GM10266 (cell line): ENCODE data around the gene PCGF2.
A peak's percentile ranks its signal among the peaks of the same experiment; 100 is the strongest.

Experiments used
- DNase-seq: peaks from one replicate; pipeline ENCODE4 v3.0.0; 2012; ENCODE audit errors: extremely low spot score
- TF ChIP-seq, protein P1 (sequence below): IDR thresholded peaks from 2 replicates; pipeline ENCODE4 v1.5.1; 2012; ENCODE audit warnings: mild to moderate bottlenecking, low read depth; ENCODE audit not compliant: control insufficient read depth, insufficient read depth; ENCODE audit errors: missing control alignments

PCGF2 gene

GRCh38 chr17:38751144-38751807 is 3.1 kb upstream of the PCGF2 start:
- TF ChIP-seq, protein P1, sequence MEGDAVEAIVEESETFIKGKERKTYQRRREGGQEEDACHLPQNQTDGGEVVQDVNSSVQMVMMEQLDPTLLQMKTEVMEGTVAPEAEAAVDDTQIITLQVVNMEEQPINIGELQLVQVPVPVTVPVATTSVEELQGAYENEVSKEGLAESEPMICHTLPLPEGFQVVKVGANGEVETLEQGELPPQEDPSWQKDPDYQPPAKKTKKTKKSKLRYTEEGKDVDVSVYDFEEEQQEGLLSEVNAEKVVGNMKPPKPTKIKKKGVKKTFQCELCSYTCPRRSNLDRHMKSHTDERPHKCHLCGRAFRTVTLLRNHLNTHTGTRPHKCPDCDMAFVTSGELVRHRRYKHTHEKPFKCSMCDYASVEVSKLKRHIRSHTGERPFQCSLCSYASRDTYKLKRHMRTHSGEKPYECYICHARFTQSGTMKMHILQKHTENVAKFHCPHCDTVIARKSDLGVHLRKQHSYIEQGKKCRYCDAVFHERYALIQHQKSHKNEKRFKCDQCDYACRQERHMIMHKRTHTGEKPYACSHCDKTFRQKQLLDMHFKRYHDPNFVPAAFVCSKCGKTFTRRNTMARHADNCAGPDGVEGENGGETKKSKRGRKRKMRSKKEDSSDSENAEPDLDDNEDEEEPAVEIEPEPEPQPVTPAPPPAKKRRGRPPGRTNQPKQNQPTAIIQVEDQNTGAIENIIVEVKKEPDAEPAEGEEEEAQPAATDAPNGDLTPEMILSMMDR, result no peak
- no peak for DNase-seq

- TF ChIP-seq, protein P1, result no peak
- no peak for DNase-seq
Observed at GRCh38 chr17:38750312-38751121, 2.4 kb upstream of the PCGF2 start.

DNA sequence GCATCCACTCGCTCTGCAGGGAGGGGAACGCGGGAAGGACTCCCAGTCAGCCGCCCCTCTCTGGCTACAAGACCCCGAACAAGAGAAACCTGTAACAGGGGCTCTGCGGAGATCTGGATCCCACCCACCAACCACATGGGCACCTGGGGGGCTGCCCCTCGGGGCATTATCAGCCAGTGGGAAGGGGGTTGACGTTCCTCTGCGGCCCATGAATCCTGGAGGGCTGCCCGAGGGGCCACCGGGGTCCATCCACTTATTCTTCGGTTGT is 1.8 kb upstream of the PCGF2 start:
- TF ChIP-seq, protein P1, result no peak
- no peak for DNase-seq

- TF ChIP-seq, protein P1, result no peak
- peak; percentile 67 for DNase-seq
Observed at GRCh38 chr17:38749223-38750043, 1.3 kb upstream of the PCGF2 start.

GRCh38 chr17:38748892-38749222 is 721 bp upstream of the PCGF2 start:
- DNase-seq, result no peak
- TF ChIP-seq, protein P1, result no peak

DNA sequence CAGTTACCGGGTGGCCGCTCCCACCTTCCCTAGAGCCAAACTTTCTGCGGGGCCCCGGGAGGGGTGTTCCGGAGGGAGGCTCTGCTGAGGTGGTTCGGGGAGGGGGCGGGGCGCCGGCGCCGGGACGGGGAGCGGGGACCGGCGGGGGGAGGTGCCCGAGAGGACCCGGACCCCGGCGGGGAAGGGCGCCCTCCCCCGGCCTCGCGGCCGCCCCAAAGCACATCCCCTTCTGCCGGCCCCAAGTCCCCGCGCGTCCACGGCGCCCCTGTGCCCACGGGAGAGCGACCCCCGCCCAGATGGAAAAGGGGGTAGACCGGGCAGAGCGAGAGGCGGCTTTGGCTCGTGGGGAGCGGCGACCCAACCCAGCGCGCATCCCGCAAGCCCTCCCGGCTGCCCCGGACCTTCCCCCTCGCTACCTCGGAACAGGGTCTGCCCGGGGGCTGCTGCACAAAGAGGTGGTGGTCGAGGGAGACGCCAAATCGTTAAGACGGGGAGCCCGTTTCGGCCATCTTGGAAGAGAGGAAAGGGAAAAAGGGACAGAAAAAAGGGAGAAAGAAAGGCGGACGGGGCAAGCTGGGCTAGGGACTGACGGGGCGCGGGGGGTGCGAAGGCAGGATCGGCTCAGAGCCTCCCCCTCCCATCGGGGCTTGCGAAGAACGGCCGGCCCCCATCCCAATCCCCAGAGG is 530 bp downstream of the PCGF2 start:
- DNase-seq, result peak; percentile 70
- TF ChIP-seq, protein P1, result peak; percentile 40
